Spleen (tissue), 7 donors: ENCODE measurements around the gene ADARB2.
"Not testable (repeated sequence)": the region's sequence is repeated elsewhere in the genome, so short reads cannot be mapped to it uniquely, and the experiment has no call there.

Experiments
- POLR2A ChIP-seq, 3 donors: fragments of 450-650 bp; IDR thresholded peaks; one replicate each; pipeline ENCODE4 v1.5.1; 2017; ENCODE audit warnings: antibody characterized with exemption in 3 of 3, mild to moderate bottlenecking in 1 of 3
- TF ChIP-seq, protein P1 (sequence below), 11 experiments: fragments of 200-600 bp in 7 of 11; fragments of 450-650 bp in 4 of 11; sonication (generic) in 4 of 11; IDR thresholded peaks in 8 of 11; conservative IDR thresholded peaks in 3 of 11; 1 replicate in 7 of 11; 2 replicates in 4 of 11; pipeline versions ENCODE4 v1.4.0 to v1.8.0; 2016 to 2021; ENCODE audit warnings: antibody characterized with exemption in 11 of 11, inconsistent platforms in 4 of 11, mild to moderate bottlenecking in 1 of 11
- donor health status: DM: no; HTN: no; CAD: no; lungs with moderate emphysema.
- donor health status: DM: no; HTN: no; CAD: no.
- donor health status: DM: no; HTN: no; CAD: no.

DNA sequence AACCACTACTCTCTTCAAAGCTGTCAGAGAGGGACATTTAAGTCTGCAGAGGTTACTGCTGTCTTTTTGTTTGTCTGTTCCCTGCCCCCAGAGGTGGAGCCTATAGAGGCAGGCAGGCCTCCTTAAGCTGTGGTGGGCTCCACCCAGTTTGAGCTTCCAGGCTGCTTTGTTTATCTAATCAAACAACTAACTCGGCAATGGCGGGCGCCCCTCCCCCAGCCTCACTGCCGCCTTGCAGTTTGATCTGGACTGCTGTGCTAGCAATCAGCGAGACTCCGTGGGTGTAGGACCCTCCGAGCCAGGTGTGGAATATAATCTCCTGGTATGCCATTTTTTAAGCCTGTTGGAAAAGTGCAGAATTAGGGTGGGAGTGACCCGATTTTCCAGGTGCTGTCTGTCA lies 510.4 kb downstream of the ADARB2 start:
- TF ChIP-seq, protein P1, sequence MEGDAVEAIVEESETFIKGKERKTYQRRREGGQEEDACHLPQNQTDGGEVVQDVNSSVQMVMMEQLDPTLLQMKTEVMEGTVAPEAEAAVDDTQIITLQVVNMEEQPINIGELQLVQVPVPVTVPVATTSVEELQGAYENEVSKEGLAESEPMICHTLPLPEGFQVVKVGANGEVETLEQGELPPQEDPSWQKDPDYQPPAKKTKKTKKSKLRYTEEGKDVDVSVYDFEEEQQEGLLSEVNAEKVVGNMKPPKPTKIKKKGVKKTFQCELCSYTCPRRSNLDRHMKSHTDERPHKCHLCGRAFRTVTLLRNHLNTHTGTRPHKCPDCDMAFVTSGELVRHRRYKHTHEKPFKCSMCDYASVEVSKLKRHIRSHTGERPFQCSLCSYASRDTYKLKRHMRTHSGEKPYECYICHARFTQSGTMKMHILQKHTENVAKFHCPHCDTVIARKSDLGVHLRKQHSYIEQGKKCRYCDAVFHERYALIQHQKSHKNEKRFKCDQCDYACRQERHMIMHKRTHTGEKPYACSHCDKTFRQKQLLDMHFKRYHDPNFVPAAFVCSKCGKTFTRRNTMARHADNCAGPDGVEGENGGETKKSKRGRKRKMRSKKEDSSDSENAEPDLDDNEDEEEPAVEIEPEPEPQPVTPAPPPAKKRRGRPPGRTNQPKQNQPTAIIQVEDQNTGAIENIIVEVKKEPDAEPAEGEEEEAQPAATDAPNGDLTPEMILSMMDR (IDR thresholded peaks at IDR 0.05 in 8 of 11, conservative IDR thresholded peaks at IDR 0.05 in 3 of 11) = not testable (repeated sequence)
- not testable (repeated sequence) for TF ChIP-seq POLR2A (IDR thresholded peaks at IDR 0.05)
